WTC11 (cell line): Measurements from ENCODE around the gene CYP4F2. TPM values are rescaled to one million over a fixed set of nuclear protein-coding genes. Genes with fewer than 3 reads are reported as not detected.
"Not testable (repeated sequence)": the region's sequence is repeated elsewhere in the genome, so short reads cannot be mapped to it uniquely, and the experiment has no call there.

ENCODE experiments used
- ATAC-seq: fragments of 200-7000 bp; cut with Tn5 transposase; 2 replicates; pipeline ENCODE4 v1.10.0; 2021; ENCODE audit warnings: mild to moderate bottlenecking, moderate library complexity
- CTCF ChIA-PET: fragments of 300-600 bp; sonication (Branson Sonifier 250); formaldehyde crosslinking; loops from one replicate; lab custom pipeline; 2021; ENCODE audit warnings: antibody characterized with exemption; lab: Charles Lee
- POLR2A ChIA-PET: fragments of 350-600 bp; sonication (Branson Sonifier 250); formaldehyde crosslinking; loops from one replicate; lab custom pipeline; 2021; ENCODE audit warnings: antibody characterized with exemption; lab: Charles Lee
- DNase-seq: peaks from one replicate; pipeline ENCODE4 v3.0.0; 2021; ENCODE audit warnings: low spot score
- H3K27ac Mint-ChIP-seq: 2 replicates; pipeline ENCODE4 v1.8.0; 2021; ENCODE audit warnings: mixed read lengths
- H3K27me3 Mint-ChIP-seq: 2 replicates; pipeline ENCODE4 v1.8.0; 2021; ENCODE audit warnings: low read depth, mild to moderate bottlenecking, moderate library complexity, mixed read lengths
- H3K36me3 Mint-ChIP-seq: 2 replicates; pipeline ENCODE4 v1.8.0; 2021; ENCODE audit warnings: mixed read lengths
- H3K4me1 Mint-ChIP-seq: 2 replicates; pipeline ENCODE4 v1.8.0; 2022; ENCODE audit warnings: mixed read lengths
- H3K4me3 Mint-ChIP-seq: 2 replicates; pipeline ENCODE4 v1.8.0; 2021; ENCODE audit warnings: mild to moderate bottlenecking, moderate library complexity, mixed read lengths
- H3K9me3 Mint-ChIP-seq: 2 replicates; pipeline ENCODE4 v1.8.0; 2021; ENCODE audit warnings: mixed read lengths
- CREM ChIP-seq: sonication (generic); formaldehyde crosslinking; IDR thresholded peaks from 2 replicates; pipeline ENCODE4 v1.8.1; 2022; ENCODE audit warnings: mild to moderate bottlenecking, missing genetic modification reagents, moderate library complexity
- FOXK1 ChIP-seq: sonication (generic); formaldehyde crosslinking; IDR thresholded peaks from 2 replicates; pipeline ENCODE4 v1.8.0; 2022; ENCODE audit warnings: mild to moderate bottlenecking, moderate library complexity, missing genetic modification reagents
- FOXP1 ChIP-seq: sonication (generic); formaldehyde crosslinking; IDR thresholded peaks from 2 replicates; pipeline ENCODE4 v1.8.0; 2022; ENCODE audit warnings: missing genetic modification reagents, mild to moderate bottlenecking, moderate library complexity, borderline replicate concordance
- RELA ChIP-seq: sonication (generic); formaldehyde crosslinking; IDR thresholded peaks from 2 replicates; pipeline ENCODE4 v1.8.1; 2022; ENCODE audit warnings: missing genetic modification reagents, mild to moderate bottlenecking, borderline replicate concordance
- SP1 ChIP-seq: sonication (generic); formaldehyde crosslinking; conservative IDR thresholded peaks from 2 replicates; pipeline ENCODE4 v1.8.1; 2022; ENCODE audit warnings: missing genetic modification reagents
- TEAD1 ChIP-seq: sonication (generic); formaldehyde crosslinking; IDR thresholded peaks from 2 replicates; pipeline ENCODE4 v1.8.0; 2022; ENCODE audit warnings: mild to moderate bottlenecking, missing genetic modification reagents
- TP53 ChIP-seq: sonication (generic); formaldehyde crosslinking; IDR thresholded peaks from 2 replicates; pipeline ENCODE4 v1.8.1; 2023; ENCODE audit warnings: mild to moderate bottlenecking, missing genetic modification reagents
- ZNF121 ChIP-seq: sonication (generic); formaldehyde crosslinking; IDR thresholded peaks from 2 replicates; pipeline ENCODE4 v1.8.0; 2023; ENCODE audit warnings: missing genetic modification reagents
- ZNF232 ChIP-seq: sonication (generic); formaldehyde crosslinking; IDR thresholded peaks from 2 replicates; pipeline ENCODE4 v1.8.0; 2022; ENCODE audit warnings: mild to moderate bottlenecking, missing genetic modification reagents
- ZNF281 ChIP-seq: sonication (generic); formaldehyde crosslinking; IDR thresholded peaks from 2 replicates; pipeline ENCODE4 v1.8.0; 2023; ENCODE audit warnings: mild to moderate bottlenecking, missing genetic modification reagents
- ZNF317 ChIP-seq: sonication (generic); formaldehyde crosslinking; IDR thresholded peaks from 2 replicates; pipeline ENCODE4 v1.8.1; 2023; ENCODE audit warnings: low read depth, mild to moderate bottlenecking, moderate library complexity, missing genetic modification reagents, borderline replicate concordance
- total RNA-seq: library from RNA; stranded (reverse); gene quantifications from 3 replicates; pipeline ENCODE4 v1.2.3, GENCODE V29; 2021
- TF ChIP-seq, protein P1 (sequence below): sonication (generic); formaldehyde crosslinking; IDR thresholded peaks from 2 replicates; pipeline ENCODE4 v1.8.1; 2022; ENCODE audit warnings: mild to moderate bottlenecking, moderate library complexity, missing genetic modification reagents
- TF ChIP-seq, protein P2 (sequence below): fragments of 250-450 bp; sonication (Bioruptor Pico); IDR thresholded peaks from 2 replicates; pipeline ENCODE4 v1.9.0; 2021; ENCODE audit warnings: moderate library complexity, mild to moderate bottlenecking, inconsistent platforms, borderline replicate concordance
- TF ChIP-seq, protein P3 (sequence below): fragments of 250-450 bp; sonication (Bioruptor Pico); IDR thresholded peaks from 2 replicates; pipeline ENCODE4 v1.9.0; 2021; ENCODE audit warnings: mild to moderate bottlenecking
- TF ChIP-seq, protein P4 (sequence below): sonication (generic); formaldehyde crosslinking; IDR thresholded peaks from 2 replicates; pipeline ENCODE4 v1.8.1; 2023; ENCODE audit warnings: mild to moderate bottlenecking, missing genetic modification reagents

CYP4F2 gene
- total RNA-seq, 1 experiment from 2014 or later = 0.24 TPM

DNA sequence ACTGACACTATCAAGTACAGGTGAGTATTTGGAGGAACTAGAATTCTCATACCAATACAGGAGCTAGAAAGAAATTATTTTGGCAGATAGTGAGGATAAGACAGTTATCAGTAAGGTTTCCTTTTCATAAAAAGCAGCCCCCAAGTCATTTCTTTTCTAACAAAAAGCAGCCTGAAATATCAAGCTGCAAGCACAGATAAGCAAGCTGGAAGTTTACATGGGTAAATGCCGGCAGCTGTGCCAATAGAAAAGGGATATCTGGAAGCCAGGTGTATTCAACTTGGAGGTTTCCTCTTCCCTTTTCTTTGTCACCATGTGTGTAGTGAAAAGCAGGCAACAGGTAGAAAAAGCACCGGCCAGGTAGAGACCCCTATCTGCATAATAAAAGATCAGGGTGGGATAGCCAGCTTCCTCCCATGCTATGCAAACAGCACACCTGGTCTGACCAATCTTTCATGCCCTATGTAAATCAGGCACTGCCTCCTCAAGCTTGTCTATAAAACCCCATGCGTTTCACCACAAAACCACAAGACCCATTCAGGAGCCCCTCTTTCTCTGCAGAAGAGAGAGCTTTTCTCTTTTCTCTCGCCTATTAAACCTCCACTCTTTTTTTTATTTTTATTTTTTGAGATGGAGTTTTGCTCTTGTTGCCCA is 22.9 kb downstream of the CYP4F2 start:
- Mint-ChIP-seq H3K4me3 (no peak overlapping the region), H3K27ac (peak overlapping the region; percentile 48)

GRCh38 chr19:15873771-15874170 is 24.1 kb downstream of the CYP4F2 start:
- POLR2A ChIA-PET, H3K4me3 Mint-ChIP-seq, DNase-seq, CTCF ChIA-PET, H3K27me3 Mint-ChIP-seq, ATAC-seq, H3K27ac Mint-ChIP-seq: not testable (repeated sequence)
- Mint-ChIP-seq H3K9me3 (peaks cover 51% of the 10 kb centered on the region), H3K36me3 (peaks cover 28% of the 10 kb centered on the region), H3K4me1 (peaks cover 27% of the 10 kb centered on the region)

More for the DNA sequence above, 22.9 kb downstream of the CYP4F2 start:
- DNase-seq (no peak), ATAC-seq (peak; percentile 75)
- POLR2A ChIA-PET = interaction anchor here (0.5 kb wide), 1 partner anchor 25 kb away, joined by 9 read pairs; no protein-coding TSS in a partner anchor
- H3K4me1 Mint-ChIP-seq = peaks cover 18% of the 10 kb centered on the region
- peaks cover 30% of the 10 kb centered on the region for H3K36me3 Mint-ChIP-seq
- CTCF ChIA-PET = interaction anchor here (0.6 to 1.5 kb wide), 4 partner anchors 33 to 1437 kb away, joined by 3 to 4 read pairs (median 4); no protein-coding TSS in a partner anchor
- TF ChIP-seq FOXP1 (CRISPR knock-in tag) = no peak
- H3K9me3 Mint-ChIP-seq = peaks cover 47% of the 10 kb centered on the region
- H3K27me3 Mint-ChIP-seq = peaks cover 8% of the 10 kb centered on the region

DNA sequence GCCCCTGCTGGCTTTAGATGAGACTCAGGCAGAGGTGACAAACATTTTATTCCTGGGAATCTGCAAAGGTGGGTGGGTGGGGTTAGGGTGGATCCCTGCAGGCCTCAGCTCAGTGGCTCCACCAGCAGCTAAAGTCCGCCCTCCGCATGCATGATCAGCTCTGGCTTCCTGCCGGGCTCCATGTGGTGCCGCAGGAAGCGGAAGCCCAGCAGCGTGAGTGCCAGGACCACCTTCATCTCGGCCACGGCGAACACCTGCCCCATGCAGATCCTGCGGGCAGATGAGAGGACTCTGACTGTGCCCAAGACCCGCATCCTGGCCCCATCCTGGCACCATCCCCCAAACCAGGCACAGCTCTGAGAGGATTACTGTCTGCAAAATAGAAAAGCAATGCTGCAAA is 26.3 kb downstream of the CYP4F2 start:
- Mint-ChIP-seq H3K36me3 (peaks cover 21% of the 10 kb centered on the region), H3K27me3 (peaks cover 6% of the 10 kb centered on the region; the same call in 1 of the 2 replicates), H3K4me1 (peaks cover 27% of the 10 kb centered on the region), H3K9me3 (peaks cover 50% of the 10 kb centered on the region), H3K4me3 (no peak overlapping the region), H3K27ac (no peak overlapping the region)
- ChIA-PET CTCF (interaction anchor here (2.1 kb wide), 1 partner anchor 30 kb away, joined by 7 read pairs; no protein-coding TSS in a partner anchor), POLR2A (no interaction called here)
- TF ChIP-seq FOXK1 (CRISPR knock-in tag) = no peak
- TF ChIP-seq CREM (CRISPR knock-in tag) = no peak
- TF ChIP-seq, protein P1, sequence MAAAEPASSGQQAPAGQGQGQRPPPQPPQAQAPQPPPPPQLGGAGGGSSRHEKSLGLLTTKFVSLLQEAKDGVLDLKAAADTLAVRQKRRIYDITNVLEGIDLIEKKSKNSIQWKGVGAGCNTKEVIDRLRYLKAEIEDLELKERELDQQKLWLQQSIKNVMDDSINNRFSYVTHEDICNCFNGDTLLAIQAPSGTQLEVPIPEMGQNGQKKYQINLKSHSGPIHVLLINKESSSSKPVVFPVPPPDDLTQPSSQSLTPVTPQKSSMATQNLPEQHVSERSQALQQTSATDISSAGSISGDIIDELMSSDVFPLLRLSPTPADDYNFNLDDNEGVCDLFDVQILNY (CRISPR knock-in tag) = no peak
- TF ChIP-seq SP1 (CRISPR knock-in tag) = no peak
- no peak for TF ChIP-seq ZNF121 (CRISPR knock-in tag)
- TF ChIP-seq TP53 (CRISPR knock-in tag) = no peak
- TF ChIP-seq TEAD1 (CRISPR knock-in tag) = no peak
- TF ChIP-seq, protein P2, sequence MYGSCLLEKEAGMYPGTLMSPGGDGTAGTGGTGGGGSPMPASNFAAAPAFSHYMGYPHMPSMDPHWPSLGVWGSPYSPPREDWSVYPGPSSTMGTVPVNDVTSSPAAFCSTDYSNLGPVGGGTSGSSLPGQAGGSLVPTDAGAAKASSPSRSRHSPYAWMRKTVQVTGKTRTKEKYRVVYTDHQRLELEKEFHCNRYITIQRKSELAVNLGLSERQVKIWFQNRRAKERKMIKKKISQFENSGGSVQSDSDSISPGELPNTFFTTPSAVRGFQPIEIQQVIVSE (CRISPR knock-in tag) = no peak
- TF ChIP-seq, protein P3, sequence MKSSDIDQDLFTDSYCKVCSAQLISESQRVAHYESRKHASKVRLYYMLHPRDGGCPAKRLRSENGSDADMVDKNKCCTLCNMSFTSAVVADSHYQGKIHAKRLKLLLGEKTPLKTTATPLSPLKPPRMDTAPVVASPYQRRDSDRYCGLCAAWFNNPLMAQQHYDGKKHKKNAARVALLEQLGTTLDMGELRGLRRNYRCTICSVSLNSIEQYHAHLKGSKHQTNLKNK (CRISPR knock-in tag) = no peak
- no peak for TF ChIP-seq ZNF232 (CRISPR knock-in tag)
- TF ChIP-seq ZNF317 (CRISPR knock-in tag) = no peak
- no peak for TF ChIP-seq RELA (CRISPR knock-in tag)
- TF ChIP-seq, protein P4, sequence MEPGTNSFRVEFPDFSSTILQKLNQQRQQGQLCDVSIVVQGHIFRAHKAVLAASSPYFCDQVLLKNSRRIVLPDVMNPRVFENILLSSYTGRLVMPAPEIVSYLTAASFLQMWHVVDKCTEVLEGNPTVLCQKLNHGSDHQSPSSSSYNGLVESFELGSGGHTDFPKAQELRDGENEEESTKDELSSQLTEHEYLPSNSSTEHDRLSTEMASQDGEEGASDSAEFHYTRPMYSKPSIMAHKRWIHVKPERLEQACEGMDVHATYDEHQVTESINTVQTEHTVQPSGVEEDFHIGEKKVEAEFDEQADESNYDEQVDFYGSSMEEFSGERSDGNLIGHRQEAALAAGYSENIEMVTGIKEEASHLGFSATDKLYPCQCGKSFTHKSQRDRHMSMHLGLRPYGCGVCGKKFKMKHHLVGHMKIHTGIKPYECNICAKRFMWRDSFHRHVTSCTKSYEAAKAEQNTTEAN (CRISPR knock-in tag) = no peak
- TF ChIP-seq ZNF281 = no peak
- ATAC-seq = peak; percentile 52
- peak; percentile 59 for DNase-seq
